HepG2 (cell line): ENCODE measurements around the gene GNB1. TPM values are rescaled to one million over a fixed set of nuclear protein-coding genes. Genes with fewer than 3 reads are reported as not detected.

ENCODE experiments used
- AGO2 ChIP-seq: fragments of 200-400 bp; formaldehyde crosslinking; optimal IDR thresholded peaks from 2 replicates; pipeline ENCODE3; 2017; ENCODE audit warnings: mild to moderate bottlenecking, low read depth, low read length, moderate library complexity
- ARNTL ChIP-seq: sonication (generic); formaldehyde crosslinking; IDR thresholded peaks from 2 replicates; pipeline ENCODE4 v1.4.0; 2020; ENCODE audit warnings: mild to moderate bottlenecking, missing genetic modification reagents
- ATRX ChIP-seq: sonication (generic); formaldehyde crosslinking; IDR thresholded peaks from 2 replicates; pipeline ENCODE4 v1.4.0; 2020; ENCODE audit warnings: missing genetic modification reagents, borderline replicate concordance
- ESRRA ChIP-seq: sonication (generic); formaldehyde crosslinking; IDR thresholded peaks from 2 replicates; pipeline ENCODE4 v1.5.1; 2020; ENCODE audit warnings: mild to moderate bottlenecking, low read depth, missing genetic modification reagents
- GATAD1 ChIP-seq: IDR thresholded peaks from 2 replicates; pipeline ENCODE4 v1.6.1; 2016; ENCODE audit warnings: missing genetic modification reagents, missing compliant biosample characterization
- KLF6 ChIP-seq: IDR thresholded peaks from 2 replicates; pipeline ENCODE4 v1.8.0; 2016; ENCODE audit warnings: missing biosample characterization, missing genetic modification reagents
- KMT2A ChIP-seq: sonication (generic); formaldehyde crosslinking; IDR thresholded peaks from 2 replicates; pipeline ENCODE4 v1.4.0; 2020; ENCODE audit warnings: missing genetic modification reagents
- MTA1 ChIP-seq: sonication (generic); formaldehyde crosslinking; IDR thresholded peaks from 2 replicates; pipeline ENCODE4 v1.4.0; 2020; ENCODE audit warnings: missing genetic modification reagents, mild to moderate bottlenecking, borderline replicate concordance
- MTF2 ChIP-seq: sonication (generic); formaldehyde crosslinking; IDR thresholded peaks from 2 replicates; pipeline ENCODE4 v1.5.0; 2020; ENCODE audit warnings: missing genetic modification reagents, borderline replicate concordance
- SMAD3 ChIP-seq: sonication (generic); formaldehyde crosslinking; IDR thresholded peaks from 2 replicates; pipeline ENCODE4 v1.4.0; 2020; ENCODE audit warnings: missing genetic modification reagents
- ZC3H13 ChIP-seq: sonication (generic); formaldehyde crosslinking; IDR thresholded peaks from 2 replicates; pipeline ENCODE4 v1.8.1; 2023; ENCODE audit warnings: mild to moderate bottlenecking, missing genetic modification reagents, moderate library complexity
- ZFP90 ChIP-seq: sonication (generic); formaldehyde crosslinking; IDR thresholded peaks from 2 replicates; pipeline ENCODE4 v1.8.0; 2022; ENCODE audit warnings: missing genetic modification reagents, mild to moderate bottlenecking, inconsistent platforms, borderline replicate concordance
- ZNF414 ChIP-seq: sonication (generic); formaldehyde crosslinking; IDR thresholded peaks from 2 replicates; pipeline ENCODE4 v1.5.0; 2020; ENCODE audit warnings: missing genetic modification reagents
- ZNF547 ChIP-seq: sonication (generic); formaldehyde crosslinking; IDR thresholded peaks from 2 replicates; pipeline ENCODE4 v1.5.1; 2020; ENCODE audit warnings: mild to moderate bottlenecking, missing genetic modification reagents
- ZNF589 ChIP-seq: sonication (generic); formaldehyde crosslinking; conservative IDR thresholded peaks from 2 replicates; pipeline ENCODE4 v1.8.0; 2022; ENCODE audit warnings: mild to moderate bottlenecking, moderate library complexity, missing genetic modification reagents
- ZNF816 ChIP-seq: sonication (generic); formaldehyde crosslinking; IDR thresholded peaks from 2 replicates; pipeline ENCODE4 v1.8.0; 2022; ENCODE audit warnings: missing genetic modification reagents, mild to moderate bottlenecking, borderline replicate concordance
- polyA plus RNA-seq, 8 experiments: library from polyadenylated mRNA; depleted of rRNA in 3 of 8; stranded (reverse) in 7 of 8; unstranded in 1 of 8; fragments of >200 nt; fragmentation: Illumina TruSeq in 4 of 8; extraction: Trizol in 4 of 8; gene quantifications; 2 replicates each; pipeline versions ENCODE4 v1.2.1 to v1.2.3, GENCODE V29; 2011 to 2016; ENCODE audit warnings: low read depth in 4 of 8, missing spikeins in 1 of 8, mixed read lengths in 1 of 8; ENCODE audit not compliant: insufficient read depth in 1 of 8
- total RNA-seq, 5 experiments: library from RNA; depleted of rRNA; stranded (reverse); fragments of >200 nt; fragmentation: Illumina TruSeq; extraction: Trizol; gene quantifications; 2 replicates each; pipeline ENCODE4 v1.2.3, GENCODE V29; 2016; ENCODE audit warnings: low read depth in 1 of 5
- TF ChIP-seq, protein P1 (sequence below): IDR thresholded peaks from 2 replicates; pipeline ENCODE4 v1.6.1; 2016; ENCODE audit warnings: low read depth, borderline replicate concordance
- TF ChIP-seq, protein P2 (sequence below): sonication (generic); formaldehyde crosslinking; IDR thresholded peaks from 2 replicates; pipeline ENCODE4 v1.4.0; 2020; ENCODE audit warnings: mild to moderate bottlenecking, missing genetic modification reagents
- TF ChIP-seq, protein P3 (sequence below): sonication (generic); formaldehyde crosslinking; IDR thresholded peaks from 2 replicates; pipeline ENCODE4 v1.8.0; 2022; ENCODE audit warnings: missing genetic modification reagents, mild to moderate bottlenecking, inconsistent platforms, borderline replicate concordance
- TF ChIP-seq, protein P4 (sequence below): sonication (generic); formaldehyde crosslinking; conservative IDR thresholded peaks from 2 replicates; pipeline ENCODE4 v1.8.1; 2023; ENCODE audit warnings: missing genetic modification reagents

The GNB1 gene
- total and polyA plus RNA-seq, 2 of the 13 experiments (the other 11 are each of a cell fraction or from before 2014, with no cell fraction given) = 66.2 to 327 TPM

GRCh38 chr1:1922956-1923833 is 32.3 kb upstream of the GNB1 start (continued):
- TF ChIP-seq, protein P1, sequence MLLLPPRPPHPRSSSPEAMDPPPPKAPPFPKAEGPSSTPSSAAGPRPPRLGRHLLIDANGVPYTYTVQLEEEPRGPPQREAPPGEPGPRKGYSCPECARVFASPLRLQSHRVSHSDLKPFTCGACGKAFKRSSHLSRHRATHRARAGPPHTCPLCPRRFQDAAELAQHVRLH (CRISPR knock-in tag) = peak; percentile 66; the same call in 1 of the 2 replicates
- no peak for TF ChIP-seq KLF6
- peak; percentile 25 for TF ChIP-seq AGO2
- no peak for TF ChIP-seq SMAD3 (CRISPR knock-in tag)
- TF ChIP-seq ATRX (CRISPR knock-in tag) = no peak
- no peak for TF ChIP-seq ARNTL
- no peak for TF ChIP-seq ZNF816 (CRISPR knock-in tag)
- TF ChIP-seq ZNF414 (CRISPR knock-in tag) = peak; percentile 35; the same call in 1 of the 2 replicates
- TF ChIP-seq, protein P2, sequence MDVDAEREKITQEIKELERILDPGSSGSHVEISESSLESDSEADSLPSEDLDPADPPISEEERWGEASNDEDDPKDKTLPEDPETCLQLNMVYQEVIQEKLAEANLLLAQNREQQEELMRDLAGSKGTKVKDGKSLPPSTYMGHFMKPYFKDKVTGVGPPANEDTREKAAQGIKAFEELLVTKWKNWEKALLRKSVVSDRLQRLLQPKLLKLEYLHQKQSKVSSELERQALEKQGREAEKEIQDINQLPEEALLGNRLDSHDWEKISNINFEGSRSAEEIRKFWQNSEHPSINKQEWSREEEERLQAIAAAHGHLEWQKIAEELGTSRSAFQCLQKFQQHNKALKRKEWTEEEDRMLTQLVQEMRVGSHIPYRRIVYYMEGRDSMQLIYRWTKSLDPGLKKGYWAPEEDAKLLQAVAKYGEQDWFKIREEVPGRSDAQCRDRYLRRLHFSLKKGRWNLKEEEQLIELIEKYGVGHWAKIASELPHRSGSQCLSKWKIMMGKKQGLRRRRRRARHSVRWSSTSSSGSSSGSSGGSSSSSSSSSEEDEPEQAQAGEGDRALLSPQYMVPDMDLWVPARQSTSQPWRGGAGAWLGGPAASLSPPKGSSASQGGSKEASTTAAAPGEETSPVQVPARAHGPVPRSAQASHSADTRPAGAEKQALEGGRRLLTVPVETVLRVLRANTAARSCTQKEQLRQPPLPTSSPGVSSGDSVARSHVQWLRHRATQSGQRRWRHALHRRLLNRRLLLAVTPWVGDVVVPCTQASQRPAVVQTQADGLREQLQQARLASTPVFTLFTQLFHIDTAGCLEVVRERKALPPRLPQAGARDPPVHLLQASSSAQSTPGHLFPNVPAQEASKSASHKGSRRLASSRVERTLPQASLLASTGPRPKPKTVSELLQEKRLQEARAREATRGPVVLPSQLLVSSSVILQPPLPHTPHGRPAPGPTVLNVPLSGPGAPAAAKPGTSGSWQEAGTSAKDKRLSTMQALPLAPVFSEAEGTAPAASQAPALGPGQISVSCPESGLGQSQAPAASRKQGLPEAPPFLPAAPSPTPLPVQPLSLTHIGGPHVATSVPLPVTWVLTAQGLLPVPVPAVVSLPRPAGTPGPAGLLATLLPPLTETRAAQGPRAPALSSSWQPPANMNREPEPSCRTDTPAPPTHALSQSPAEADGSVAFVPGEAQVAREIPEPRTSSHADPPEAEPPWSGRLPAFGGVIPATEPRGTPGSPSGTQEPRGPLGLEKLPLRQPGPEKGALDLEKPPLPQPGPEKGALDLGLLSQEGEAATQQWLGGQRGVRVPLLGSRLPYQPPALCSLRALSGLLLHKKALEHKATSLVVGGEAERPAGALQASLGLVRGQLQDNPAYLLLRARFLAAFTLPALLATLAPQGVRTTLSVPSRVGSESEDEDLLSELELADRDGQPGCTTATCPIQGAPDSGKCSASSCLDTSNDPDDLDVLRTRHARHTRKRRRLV (CRISPR knock-in tag) = peak; percentile 79
- 0 out of 2 replicates have a peak, but pooled peaks have one; percentile 26 for TF ChIP-seq ZFP90 (CRISPR knock-in tag)
- TF ChIP-seq ZNF547 (CRISPR knock-in tag) = no peak
- TF ChIP-seq ZNF589 (CRISPR knock-in tag) = no peak
- TF ChIP-seq, protein P3, sequence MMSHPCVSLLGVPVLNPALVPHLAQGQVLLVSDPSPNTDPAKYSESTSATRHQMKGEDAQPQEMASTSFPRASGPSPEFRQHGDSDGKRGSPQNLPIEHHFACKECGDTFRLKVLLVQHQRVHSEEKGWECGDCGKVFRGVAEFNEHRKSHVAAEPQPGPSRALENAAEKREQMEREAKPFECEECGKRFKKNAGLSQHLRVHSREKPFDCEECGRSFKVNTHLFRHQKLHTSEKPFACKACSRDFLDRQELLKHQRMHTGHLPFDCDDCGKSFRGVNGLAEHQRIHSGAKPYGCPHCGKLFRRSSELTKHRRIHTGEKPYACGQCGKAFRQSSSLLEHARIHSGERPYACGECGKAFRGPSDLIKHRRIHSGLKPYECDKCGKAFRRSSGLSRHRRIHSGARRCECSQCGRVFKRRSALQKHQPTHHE (CRISPR knock-in tag) = 0 out of 2 replicates have a peak, but pooled peaks have one; percentile 56
- TF ChIP-seq, protein P4, sequence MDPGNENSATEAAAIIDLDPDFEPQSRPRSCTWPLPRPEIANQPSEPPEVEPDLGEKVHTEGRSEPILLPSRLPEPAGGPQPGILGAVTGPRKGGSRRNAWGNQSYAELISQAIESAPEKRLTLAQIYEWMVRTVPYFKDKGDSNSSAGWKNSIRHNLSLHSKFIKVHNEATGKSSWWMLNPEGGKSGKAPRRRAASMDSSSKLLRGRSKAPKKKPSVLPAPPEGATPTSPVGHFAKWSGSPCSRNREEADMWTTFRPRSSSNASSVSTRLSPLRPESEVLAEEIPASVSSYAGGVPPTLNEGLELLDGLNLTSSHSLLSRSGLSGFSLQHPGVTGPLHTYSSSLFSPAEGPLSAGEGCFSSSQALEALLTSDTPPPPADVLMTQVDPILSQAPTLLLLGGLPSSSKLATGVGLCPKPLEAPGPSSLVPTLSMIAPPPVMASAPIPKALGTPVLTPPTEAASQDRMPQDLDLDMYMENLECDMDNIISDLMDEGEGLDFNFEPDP = no peak
- TF ChIP-seq ZC3H13 (CRISPR knock-in tag) = no peak
- TF ChIP-seq MTF2 (CRISPR knock-in tag) = peak; percentile 79; the same call in 1 of the 2 replicates
- 0 out of 2 replicates have a peak, but pooled peaks have one; percentile 66 for TF ChIP-seq ESRRA (CRISPR knock-in tag)
- peak; percentile 60 for TF ChIP-seq GATAD1
- peak; percentile 88; the same call in 1 of the 2 replicates for TF ChIP-seq MTA1 (CRISPR knock-in tag)
- TF ChIP-seq KMT2A (CRISPR knock-in tag) = 0 out of 2 replicates have a peak, but pooled peaks have one; percentile 18
